ENCODE results near the gene RPS2. TPM values are rescaled to one million over a fixed set of nuclear protein-coding genes. Genes with fewer than 3 reads are reported as not detected.
A peak's percentile ranks its signal among the peaks of the same experiment; 100 is the strongest.

Gene RPS2
- total RNA-seq, 1 donor from 2014 or later, result 3,223 TPM

- no peak for TF ChIP-seq CTCF (IDR thresholded peaks at IDR 0.05; ENCODE audit: unreplicated experiment)
- Mint-ChIP-seq H3K36me3 (ENCODE audit: low read depth, unreplicated experiment) (no peaks in the 10 kb centered on the region), H3K27ac (ENCODE audit: unreplicated experiment) (no peak overlapping the region), H3K4me1 (ENCODE audit: unreplicated experiment) (no peaks in the 10 kb centered on the region), H3K27me3 (ENCODE audit: unreplicated experiment) (peaks cover 10% of the 10 kb centered on the region), H3K9me3 (ENCODE audit: unreplicated experiment) (no peaks in the 10 kb centered on the region), H3K4me3 (ENCODE audit: unreplicated experiment) (no peak overlapping the region)
- no peak for DNase-seq (ENCODE audit: low spot score)
Measured at GRCh38 chr16:1946495-1947368, 17.9 kb downstream of the RPS2 start.

- Mint-ChIP-seq H3K36me3 (ENCODE audit: low read depth, unreplicated experiment) (peaks cover 5% of the 10 kb centered on the region), H3K4me3 (ENCODE audit: unreplicated experiment) (no peak overlapping the region), H3K27me3 (ENCODE audit: unreplicated experiment) (peaks cover 10% of the 10 kb centered on the region), H3K4me1 (ENCODE audit: unreplicated experiment) (no peaks in the 10 kb centered on the region), H3K27ac (ENCODE audit: unreplicated experiment) (no peak overlapping the region), H3K9me3 (ENCODE audit: unreplicated experiment) (no peaks in the 10 kb centered on the region)
- no peak for DNase-seq (ENCODE audit: low spot score)
- TF ChIP-seq CTCF (IDR thresholded peaks at IDR 0.05; ENCODE audit: unreplicated experiment), result no peak
Measured at GRCh38 chr16:1945559-1946391, 18.9 kb downstream of the RPS2 start.

GRCh38 chr16:1944612-1945199, 19.9 kb downstream of the RPS2 start:
- no peaks in the 10 kb centered on the region for H3K4me1 Mint-ChIP-seq (ENCODE audit: unreplicated experiment)
- no peaks in the 10 kb centered on the region for H3K9me3 Mint-ChIP-seq (ENCODE audit: unreplicated experiment)
- H3K4me3 Mint-ChIP-seq (ENCODE audit: unreplicated experiment), result no peak overlapping the region
- no peak for TF ChIP-seq CTCF (IDR thresholded peaks at IDR 0.05; ENCODE audit: unreplicated experiment)
- H3K27me3 Mint-ChIP-seq (ENCODE audit: unreplicated experiment), result peaks cover 9% of the 10 kb centered on the region
- no peak for DNase-seq (ENCODE audit: low spot score)
- H3K36me3 Mint-ChIP-seq (ENCODE audit: low read depth, unreplicated experiment), result peaks cover 5% of the 10 kb centered on the region
- H3K27ac Mint-ChIP-seq (ENCODE audit: unreplicated experiment), result no peak overlapping the region

- H3K27me3 Mint-ChIP-seq (ENCODE audit: unreplicated experiment), result peaks cover 9% of the 10 kb centered on the region
- H3K36me3 Mint-ChIP-seq (ENCODE audit: low read depth, unreplicated experiment), result peaks cover 5% of the 10 kb centered on the region
- DNase-seq (ENCODE audit: low spot score), result peak; percentile 100
- H3K4me3 Mint-ChIP-seq (ENCODE audit: unreplicated experiment), result peak within 1 kb of the TSS; percentile 87
- H3K9me3 Mint-ChIP-seq (ENCODE audit: unreplicated experiment), result no peaks in the 10 kb centered on the region
- no peak for TF ChIP-seq CTCF (IDR thresholded peaks at IDR 0.05; ENCODE audit: unreplicated experiment)
- no peaks in the 10 kb centered on the region for H3K4me1 Mint-ChIP-seq (ENCODE audit: unreplicated experiment)
- H3K27ac Mint-ChIP-seq (ENCODE audit: unreplicated experiment), result no peak within 1 kb of the TSS
Measured at GRCh38 chr16:1942810-1943726, 21.6 kb downstream of the RPS2 start, which contains the start of gene MSRB1. TSS of gene MSRB1 (minus strand) at chr16:1943199. CDS start at chr16:1943156, 43 bp downstream.

All from endothelial cell (in vitro differentiated cells).